Spleen (tissue), 7 donors: ENCODE measurements around the gene SIAH1.
"Not testable (repeated sequence)": the region's sequence is repeated elsewhere in the genome, so short reads cannot be mapped to it uniquely, and the experiment has no call there.

ENCODE experiments used
- CTCF ChIP-seq, 11 experiments: fragments of 200-600 bp in 7 of 11; fragments of 450-650 bp in 4 of 11; sonication (generic) in 4 of 11; IDR thresholded peaks in 8 of 11; conservative IDR thresholded peaks in 3 of 11; 1 replicate in 7 of 11; 2 replicates in 4 of 11; pipeline versions ENCODE4 v1.4.0 to v1.8.0; 2016 to 2021; ENCODE audit warnings: antibody characterized with exemption in 11 of 11, inconsistent platforms in 4 of 11, mild to moderate bottlenecking in 1 of 11
- POLR2A ChIP-seq, 3 donors: fragments of 450-650 bp; IDR thresholded peaks; one replicate each; pipeline ENCODE4 v1.5.1; 2017; ENCODE audit warnings: antibody characterized with exemption in 3 of 3, mild to moderate bottlenecking in 1 of 3
- donor health status: DM: no; HTN: no; CAD: no; lungs with moderate emphysema.
- donor health status: DM: no; HTN: no; CAD: no.
- donor health status: DM: no; HTN: no; CAD: no.

GRCh38 chr16:48416617-48417016 lies 31.4 kb upstream of the SIAH1 start:
- not testable (repeated sequence) for TF ChIP-seq CTCF (IDR thresholded peaks at IDR 0.05 in 8 of 11, conservative IDR thresholded peaks at IDR 0.05 in 3 of 11); POLR2A (IDR thresholded peaks at IDR 0.05)
